H9 (cell line): ENCODE measurements around the gene USP3. TPM values are rescaled to one million over a fixed set of nuclear protein-coding genes. Genes with fewer than 3 reads are reported as not detected.

Experiments
- DNase-seq: peaks from one replicate; pipeline ENCODE4 v3.0.0-alpha.2; 2017
- H2AFZ ChIP-seq: one replicate; pipeline ENCODE4 v1.6.1; 2013; ENCODE audit warnings: mild to moderate bottlenecking, low read length, control low read depth, moderate library complexity
- H2AK5ac ChIP-seq: 2 replicates; pipeline ENCODE4 v1.6.1; 2013; ENCODE audit warnings: low read length, control low read depth, mixed read lengths; ENCODE audit not compliant: insufficient read length
- H2BK120ac ChIP-seq: one replicate; pipeline ENCODE4 v1.6.1; 2013; ENCODE audit warnings: low read depth, mild to moderate bottlenecking, low read length, control low read depth, inconsistent platforms; ENCODE audit not compliant: poor library complexity, severe bottlenecking
- H2BK12ac ChIP-seq: 2 replicates; pipeline ENCODE4 v1.6.1; 2013; ENCODE audit warnings: low read length, control low read depth, mixed read lengths, low read depth; ENCODE audit not compliant: insufficient read length
- H2BK15ac ChIP-seq: 2 replicates; pipeline ENCODE4 v1.6.1; 2013; ENCODE audit warnings: low read depth, low read length, control low read depth
- H2BK20ac ChIP-seq: one replicate; pipeline ENCODE4 v1.6.1; 2013; ENCODE audit warnings: low read depth, mild to moderate bottlenecking, low read length, control low read depth, inconsistent platforms; ENCODE audit not compliant: poor library complexity, severe bottlenecking
- H2BK5ac ChIP-seq: 2 replicates; pipeline ENCODE4 v1.6.1; 2013; ENCODE audit warnings: low read length, control low read depth, mixed read lengths; ENCODE audit not compliant: insufficient read length
- H3K14ac ChIP-seq: 2 replicates; pipeline ENCODE4 v1.6.1; 2013; ENCODE audit warnings: low read length, control low read depth; ENCODE audit not compliant: insufficient read depth
- H3K18ac ChIP-seq: 2 replicates; pipeline ENCODE4 v1.6.1; 2013; ENCODE audit warnings: low read depth, mild to moderate bottlenecking, mixed read lengths, low read length, control low read depth; ENCODE audit not compliant: insufficient read length
- H3K23ac ChIP-seq: 2 replicates; pipeline ENCODE4 v1.6.1; 2013; ENCODE audit warnings: low read length, control low read depth, mixed read lengths, low read depth; ENCODE audit not compliant: insufficient read length
- H3K23me2 ChIP-seq: 2 replicates; pipeline ENCODE4 v1.6.1; 2013; ENCODE audit warnings: low read depth, mild to moderate bottlenecking, mixed read lengths, low read length, control low read depth; ENCODE audit not compliant: insufficient read length, poor library complexity, severe bottlenecking
- H3K27ac ChIP-seq: 2 replicates; pipeline ENCODE4 v1.5.1; 2013; ENCODE audit warnings: low read length, control low read depth, mixed read lengths, low read depth; ENCODE audit not compliant: insufficient read length
- H3K27me3 ChIP-seq: 2 replicates; pipeline ENCODE4 v1.6.1; 2013; ENCODE audit warnings: low read length, control low read depth, inconsistent platforms; ENCODE audit not compliant: insufficient read depth
- H3K4ac ChIP-seq: 2 replicates; pipeline ENCODE4 v1.6.1; 2013; ENCODE audit warnings: low read depth, mild to moderate bottlenecking, control low read depth, inconsistent platforms, low read length, moderate library complexity
- H3K4me1 ChIP-seq: 2 replicates; pipeline ENCODE4 v1.6.1; 2013; ENCODE audit warnings: low read length, control low read depth, inconsistent platforms; ENCODE audit not compliant: insufficient read depth
- H3K4me2 ChIP-seq: 2 replicates; pipeline ENCODE4 v1.6.1; 2013; ENCODE audit warnings: low read length, control low read depth, mixed read lengths; ENCODE audit not compliant: insufficient read length, insufficient read depth
- H3K56ac ChIP-seq: 2 replicates; pipeline ENCODE4 v1.6.1; 2013; ENCODE audit warnings: low read depth, mild to moderate bottlenecking, mixed read lengths, low read length, control low read depth; ENCODE audit not compliant: insufficient read length
- H3K79me1 ChIP-seq: 2 replicates; pipeline ENCODE4 v1.6.1; 2013; ENCODE audit warnings: low read depth, mild to moderate bottlenecking, moderate library complexity, low read length, control low read depth, inconsistent platforms; ENCODE audit not compliant: insufficient read depth, poor library complexity, severe bottlenecking
- H3K79me2 ChIP-seq: 2 replicates; pipeline ENCODE4 v1.6.1; 2013; ENCODE audit warnings: low read length, control low read depth, inconsistent platforms; ENCODE audit not compliant: insufficient read depth
- H3K9ac ChIP-seq: 2 replicates; pipeline ENCODE4 v1.6.1; 2013; ENCODE audit warnings: low read length, control low read depth, mixed read lengths; ENCODE audit not compliant: insufficient read length; ENCODE audit errors: extremely low read depth
- H3K9me3 ChIP-seq: one replicate; pipeline ENCODE4 v1.6.1; 2013; ENCODE audit warnings: low read depth, low read length, inconsistent platforms; ENCODE audit not compliant: control insufficient read depth
- H3T11ph ChIP-seq: one replicate; pipeline ENCODE4 v1.6.1; 2013; ENCODE audit warnings: mild to moderate bottlenecking, low read length, control low read depth, inconsistent platforms
- H4K20me1 ChIP-seq: one replicate; pipeline ENCODE4 v1.6.1; 2013; ENCODE audit not compliant: control insufficient read depth, insufficient read length, insufficient read depth
- H4K5ac ChIP-seq: 2 replicates; pipeline ENCODE4 v1.6.1; 2013; ENCODE audit warnings: low read depth, mild to moderate bottlenecking, mixed read lengths, low read length, control low read depth; ENCODE audit not compliant: insufficient read length
- H4K8ac ChIP-seq: replicated peaks from 2 replicates; pipeline ENCODE4 v1.6.1; 2013; ENCODE audit warnings: low read length, control low read depth, mixed read lengths, low read depth; ENCODE audit not compliant: insufficient read length
- H4K91ac ChIP-seq: 2 replicates; pipeline ENCODE4 v1.6.1; 2013; ENCODE audit warnings: low read depth, mild to moderate bottlenecking, moderate library complexity, mixed read lengths, low read length, control low read depth; ENCODE audit not compliant: insufficient read length
- H3K27ac Mint-ChIP-seq, 3 experiments: 2 replicates in 2 of 3; 3 replicates in 1 of 3; pipeline ENCODE4 v1.8.0; 2020 to 2021; ENCODE audit warnings: mixed read lengths in 3 of 3, mild to moderate bottlenecking in 1 of 3, moderate library complexity in 1 of 3
- H3K27me3 Mint-ChIP-seq: 2 replicates; pipeline ENCODE4 v1.8.0; 2021; ENCODE audit warnings: low read depth, mild to moderate bottlenecking, moderate library complexity, mixed read lengths
- H3K36me3 Mint-ChIP-seq, 3 experiments: 2 replicates in 2 of 3; 3 replicates in 1 of 3; pipeline ENCODE4 v1.8.0; 2020 to 2021; ENCODE audit warnings: low read depth in 3 of 3, mixed read lengths in 3 of 3; ENCODE audit not compliant: insufficient read depth in 1 of 3
- H3K4me1 Mint-ChIP-seq, 2 experiments: 2 replicates each; pipeline ENCODE4 v1.8.0; 2020; ENCODE audit warnings: mixed read lengths in 2 of 2
- H3K4me3 Mint-ChIP-seq, 2 experiments: 2 replicates in 1 of 2; 3 replicates in 1 of 2; pipeline ENCODE4 v1.8.0; 2020 to 2021; ENCODE audit warnings: mild to moderate bottlenecking in 2 of 2, mixed read lengths in 2 of 2, moderate library complexity in 1 of 2
- H3K9me3 Mint-ChIP-seq, 2 experiments: 2 replicates in 1 of 2; 3 replicates in 1 of 2; pipeline ENCODE4 v1.8.0; 2020; ENCODE audit warnings: mild to moderate bottlenecking in 2 of 2, mixed read lengths in 2 of 2, moderate library complexity in 1 of 2
- WGBS: extraction: QIAGEN DNeasy Blood & Tissue Kit; methylation state at CpG from one replicate; pipeline ENCODE4 v1.1.7; 2013; ENCODE audit warnings: missing lambda C conversion rate, low lambda C conversion rate, mixed read lengths; ENCODE audit not compliant: insufficient read length; ENCODE audit errors: extremely low coverage; 5-methylcytosine and 5-hydroxymethylcytosine counted together
- total RNA-seq: library from RNA; stranded (reverse); gene quantifications from 2 replicates; pipeline ENCODE4 v1.2.1, GENCODE V29; 2021
- TF ChIP-seq, protein P1 (sequence below): fragments of 200-600 bp; sonication (generic); conservative IDR thresholded peaks from 3 replicates; pipeline ENCODE4 v1.8.0; 2021; ENCODE audit warnings: antibody characterized with exemption, mild to moderate bottlenecking

USP3 gene
- total RNA-seq, 1 experiment from 2014 or later = 14.2 TPM

- TF ChIP-seq, protein P1, sequence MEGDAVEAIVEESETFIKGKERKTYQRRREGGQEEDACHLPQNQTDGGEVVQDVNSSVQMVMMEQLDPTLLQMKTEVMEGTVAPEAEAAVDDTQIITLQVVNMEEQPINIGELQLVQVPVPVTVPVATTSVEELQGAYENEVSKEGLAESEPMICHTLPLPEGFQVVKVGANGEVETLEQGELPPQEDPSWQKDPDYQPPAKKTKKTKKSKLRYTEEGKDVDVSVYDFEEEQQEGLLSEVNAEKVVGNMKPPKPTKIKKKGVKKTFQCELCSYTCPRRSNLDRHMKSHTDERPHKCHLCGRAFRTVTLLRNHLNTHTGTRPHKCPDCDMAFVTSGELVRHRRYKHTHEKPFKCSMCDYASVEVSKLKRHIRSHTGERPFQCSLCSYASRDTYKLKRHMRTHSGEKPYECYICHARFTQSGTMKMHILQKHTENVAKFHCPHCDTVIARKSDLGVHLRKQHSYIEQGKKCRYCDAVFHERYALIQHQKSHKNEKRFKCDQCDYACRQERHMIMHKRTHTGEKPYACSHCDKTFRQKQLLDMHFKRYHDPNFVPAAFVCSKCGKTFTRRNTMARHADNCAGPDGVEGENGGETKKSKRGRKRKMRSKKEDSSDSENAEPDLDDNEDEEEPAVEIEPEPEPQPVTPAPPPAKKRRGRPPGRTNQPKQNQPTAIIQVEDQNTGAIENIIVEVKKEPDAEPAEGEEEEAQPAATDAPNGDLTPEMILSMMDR = no peak
Observed at GRCh38 chr15:63575312-63575711, 70.9 kb downstream of the USP3 start.

More at GRCh38 chr15:63575312-63575711, 70.9 kb downstream of the USP3 start:
- Histone ChIP-seq H3K27me3 (no peaks in the 10 kb centered on the region), H4K20me1 (no peaks in the 10 kb centered on the region), H3K79me2 (no peaks in the 10 kb centered on the region), H3K14ac (no peak overlapping the region), H3K79me1 (no peaks in the 10 kb centered on the region), H2BK20ac (no peak overlapping the region), H3K4ac (no peak overlapping the region), H2AFZ (no peak overlapping the region), H2AK5ac (no peak overlapping the region), H4K8ac (no peak overlapping the region), H3T11ph (no peak overlapping the region), H3K18ac (no peak overlapping the region), H4K91ac (no peak overlapping the region), H2BK15ac (no peak overlapping the region), H3K4me1 (no peaks in the 10 kb centered on the region), H3K23me2 (no peaks in the 10 kb centered on the region), H3K23ac (no peak overlapping the region), H3K4me2 (no peak overlapping the region), H2BK120ac (no peak overlapping the region), H2BK12ac (no peak overlapping the region), H2BK5ac (no peak overlapping the region), H3K56ac (no peak overlapping the region), H4K5ac (no peak overlapping the region), H3K9ac (no peak overlapping the region), H3K9me3 (no peaks in the 10 kb centered on the region), H3K27ac (no peak overlapping the region)
- H3K4me1 Mint-ChIP-seq = no peaks in the 10 kb centered on the region
- H3K4me3 Mint-ChIP-seq = no peak overlapping the region
- H3K27ac Mint-ChIP-seq = no peak overlapping the region
- no peak for DNase-seq
- no peaks in the 10 kb centered on the region for H3K27me3 Mint-ChIP-seq
- no peaks in the 10 kb centered on the region; a peak in 2 of 7 replicates for H3K36me3 Mint-ChIP-seq
- H3K9me3 Mint-ChIP-seq = no peaks in the 10 kb centered on the region
- WGBS = no CpG with 5 or more reads among the region's 1 CpG
